NOMO-1 (cell line): Measurements from ENCODE around the gene ZNF320.
"Not testable (repeated sequence)": the region's sequence is repeated elsewhere in the genome, so short reads cannot be mapped to it uniquely, and the experiment has no call there.

Experiments used
- DNase-seq, 2 experiments: peaks; one replicate each; lab custom pipeline; 2025; ENCODE audit not compliant: unreplicated experiment in 2 of 2; lab: John Stamatoyannopoulos, UW

Gene ZNF320

GRCh38 chr19:52922841-52923777 is 25.7 kb upstream of the ZNF320 start, which contains the start of gene ZNF888:
ZNF888 (minus strand) TSS chr19:52923428; CDS start chr19:52917873, 5,555 bp downstream.
- peak; percentile 79 to 85 for DNase-seq

- no peak for DNase-seq
Observed at GRCh38 chr19:52917531-52917930, 20.1 kb upstream of the ZNF320 start.

GRCh38 chr19:52910648-52911047 is 13.2 kb upstream of the ZNF320 start:
- DNase-seq = no peak

- not testable (repeated sequence) for DNase-seq
Observed at GRCh38 chr19:52904052-52904780, 6.8 kb upstream of the ZNF320 start.

GRCh38 chr19:52901842-52902241 is 4.4 kb upstream of the ZNF320 start:
- DNase-seq = no peak

GRCh38 chr19:52898596-52898995 is 1.2 kb upstream of the ZNF320 start:
- DNase-seq = not testable (repeated sequence)

GRCh38 chr19:52898101-52898500 is 666 bp upstream of the ZNF320 start:
- DNase-seq = no peak

GRCh38 chr19:52896431-52897137 is 851 bp downstream of the ZNF320 start:
- no peak for DNase-seq

GRCh38 chr19:52891336-52891735 is 6.1 kb downstream of the ZNF320 start:
- DNase-seq = no peak

GRCh38 chr19:52889931-52890330 is 7.5 kb downstream of the ZNF320 start:
- no peak for DNase-seq

- no peak for DNase-seq
Observed at GRCh38 chr19:52889076-52889475, 8.4 kb downstream of the ZNF320 start.

GRCh38 chr19:52880895-52881389 is 16.5 kb downstream of the ZNF320 start:
- DNase-seq = no peak

- not testable (repeated sequence) for DNase-seq
Observed at GRCh38 chr19:52872996-52873395, 24.4 kb downstream of the ZNF320 start.

GRCh38 chr19:52871466-52871865 is 26.0 kb downstream of the ZNF320 start:
- no peak for DNase-seq

- DNase-seq = not testable (repeated sequence)
Observed at GRCh38 chr19:52868031-52868430, 29.4 kb downstream of the ZNF320 start.

- peak; percentile 49 to 55 for DNase-seq
Observed at GRCh38 chr19:52857378-52858191, 39.9 kb downstream of the ZNF320 start, which contains the start of gene ZNF468. ZNF468 (minus strand) TSS chr19:52857619; CDS start chr19:52854272, 3,347 bp downstream.

- not testable (repeated sequence) for DNase-seq
Observed at GRCh38 chr19:52856540-52857377, 40.7 kb downstream of the ZNF320 start.
